Measurements from ENCODE around the gene NWD2. TPM values are rescaled to one million over a fixed set of nuclear protein-coding genes. Genes with fewer than 3 reads are reported as not detected.

NWD2 gene
- polyA plus RNA-seq, 1 donor from 2014 or later = 0.06 TPM

- H3K9me3 ChIP-seq (ENCODE audit: low read length) = no peaks in the 10 kb centered on the region
- no peak overlapping the region for H3K4me3 ChIP-seq (ENCODE audit: low read length)
- H3K27ac ChIP-seq (ENCODE audit: low read length) = no peak overlapping the region
- no peaks in the 10 kb centered on the region for H3K36me3 ChIP-seq (ENCODE audit: insufficient read depth, low read length)
- H3K4me2 ChIP-seq (ENCODE audit: low read length) = no peak overlapping the region
- H3F3A ChIP-seq (ENCODE audit: insufficient read depth, low read length, poor library complexity, severe bottlenecking) = no peaks in the 10 kb centered on the region
- no peaks in the 10 kb centered on the region for H3K79me2 ChIP-seq (replicated peaks; ENCODE audit: insufficient read depth, low read length)
- TF ChIP-seq EP300 (conservative IDR thresholded peaks at IDR 0.05; ENCODE audit: poor library complexity, severe bottlenecking) (no peak), TAF1 (IDR thresholded peaks at IDR 0.05; ENCODE audit: low read depth) (no peak), CTCF (IDR thresholded peaks at IDR 0.05; ENCODE audit: poor library complexity, severe bottlenecking) (no peak), SMC3 (conservative IDR thresholded peaks at IDR 0.05; ENCODE audit: poor library complexity) (no peak), REST (IDR thresholded peaks at IDR 0.05; ENCODE audit: borderline replicate concordance) (no peak)
- no peaks in the 10 kb centered on the region for H3K9me2 ChIP-seq (ENCODE audit: insufficient read depth, low read length)
- H4K20me1 ChIP-seq (ENCODE audit: insufficient read depth) = no peaks in the 10 kb centered on the region
- peaks cover 64% of the 10 kb centered on the region for H3K27me3 ChIP-seq (ENCODE audit: insufficient read depth, low read depth, low read length)
- H3K9ac ChIP-seq (ENCODE audit: low read length) = no peak overlapping the region
- no peak overlapping the region for H2AFZ ChIP-seq (ENCODE audit: low read depth, low read length)
These were observed 2.3 kb downstream of the NWD2 start for GRCh38 chr4:37246891-37247290.

- Histone ChIP-seq H3K9me3 (ENCODE audit: low read length) (no peaks in the 10 kb centered on the region), H3K36me3 (ENCODE audit: insufficient read depth, low read length) (no peaks in the 10 kb centered on the region), H2AFZ (ENCODE audit: low read depth, low read length) (no peak overlapping the region), H4K20me1 (ENCODE audit: insufficient read depth) (no peaks in the 10 kb centered on the region), H3K4me2 (ENCODE audit: low read length) (no peak overlapping the region), H3K9me2 (ENCODE audit: insufficient read depth, low read length) (no peaks in the 10 kb centered on the region), H3K27me3 (ENCODE audit: insufficient read depth, low read depth, low read length) (no peaks in the 10 kb centered on the region), H3K4me3 (ENCODE audit: low read length) (no peak overlapping the region), H3F3A (ENCODE audit: insufficient read depth, low read length, poor library complexity, severe bottlenecking) (no peaks in the 10 kb centered on the region), H3K9ac (ENCODE audit: low read length) (no peak overlapping the region), H3K79me2 (replicated peaks; ENCODE audit: insufficient read depth, low read length) (no peaks in the 10 kb centered on the region), H3K27ac (ENCODE audit: low read length) (no peak overlapping the region)
- TF ChIP-seq RAD21 (conservative IDR thresholded peaks at IDR 0.05) = no peak
- TF ChIP-seq MXI1 (conservative IDR thresholded peaks at IDR 0.05; ENCODE audit: poor library complexity, severe bottlenecking) = no peak
- no peak for TF ChIP-seq EP300 (conservative IDR thresholded peaks at IDR 0.05; ENCODE audit: poor library complexity, severe bottlenecking)
- TF ChIP-seq REST (IDR thresholded peaks at IDR 0.05; ENCODE audit: borderline replicate concordance) = no peak
- TF ChIP-seq TAF1 (IDR thresholded peaks at IDR 0.05; ENCODE audit: low read depth) = no peak
- TF ChIP-seq EZH2 (IDR thresholded peaks at IDR 0.05; ENCODE audit: borderline replicate concordance, insufficient read depth, low read length, poor library complexity, severe bottlenecking) = no peak
- no peak for TF ChIP-seq SMC3 (conservative IDR thresholded peaks at IDR 0.05; ENCODE audit: poor library complexity)
- no peak for TF ChIP-seq CTCF (IDR thresholded peaks at IDR 0.05; ENCODE audit: poor library complexity, severe bottlenecking)
- TF ChIP-seq POLR2AphosphoS5 (IDR thresholded peaks at IDR 0.05) = no peak
These were observed 13.7 kb downstream of the NWD2 start for GRCh38 chr4:37258221-37258620.
